ENCODE data around the gene KNL1.

KNL1 gene

DNA sequence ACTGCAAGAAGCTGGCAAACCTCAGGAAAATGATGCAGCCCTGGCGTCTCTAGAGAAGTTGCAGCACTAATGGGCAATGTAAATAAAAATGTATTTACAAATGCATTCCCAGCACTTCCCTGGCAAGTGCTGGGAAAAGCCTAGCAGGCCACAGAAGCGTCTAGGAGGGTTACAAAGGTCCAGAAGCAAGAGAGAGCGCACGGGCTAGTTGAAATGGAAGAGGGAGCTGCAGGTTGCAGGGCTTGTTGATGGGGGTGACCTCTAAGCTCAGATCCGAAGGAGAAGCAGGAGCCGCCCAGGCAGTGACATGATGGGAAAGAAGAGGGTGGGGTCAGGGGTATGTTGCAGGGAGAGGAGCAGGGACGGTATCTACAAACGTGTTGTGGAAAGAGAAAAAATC is 2.7 kb upstream of the KNL1 start:
- H3K9me3 ChIP-seq = no peaks in the 10 kb centered on the region
- no peak overlapping the region for H3K4me3 ChIP-seq (ENCODE audit: low read depth in 1 of 2, low read length in 1 of 2)
- H3K27me3 ChIP-seq = no peaks in the 10 kb centered on the region
- TF ChIP-seq, protein P1, sequence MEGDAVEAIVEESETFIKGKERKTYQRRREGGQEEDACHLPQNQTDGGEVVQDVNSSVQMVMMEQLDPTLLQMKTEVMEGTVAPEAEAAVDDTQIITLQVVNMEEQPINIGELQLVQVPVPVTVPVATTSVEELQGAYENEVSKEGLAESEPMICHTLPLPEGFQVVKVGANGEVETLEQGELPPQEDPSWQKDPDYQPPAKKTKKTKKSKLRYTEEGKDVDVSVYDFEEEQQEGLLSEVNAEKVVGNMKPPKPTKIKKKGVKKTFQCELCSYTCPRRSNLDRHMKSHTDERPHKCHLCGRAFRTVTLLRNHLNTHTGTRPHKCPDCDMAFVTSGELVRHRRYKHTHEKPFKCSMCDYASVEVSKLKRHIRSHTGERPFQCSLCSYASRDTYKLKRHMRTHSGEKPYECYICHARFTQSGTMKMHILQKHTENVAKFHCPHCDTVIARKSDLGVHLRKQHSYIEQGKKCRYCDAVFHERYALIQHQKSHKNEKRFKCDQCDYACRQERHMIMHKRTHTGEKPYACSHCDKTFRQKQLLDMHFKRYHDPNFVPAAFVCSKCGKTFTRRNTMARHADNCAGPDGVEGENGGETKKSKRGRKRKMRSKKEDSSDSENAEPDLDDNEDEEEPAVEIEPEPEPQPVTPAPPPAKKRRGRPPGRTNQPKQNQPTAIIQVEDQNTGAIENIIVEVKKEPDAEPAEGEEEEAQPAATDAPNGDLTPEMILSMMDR (IDR thresholded peaks at IDR 0.05) = no peak
- H3K36me3 ChIP-seq = no peaks in the 10 kb centered on the region
- no peak overlapping the region for H3K27ac ChIP-seq
- H3K4me1 ChIP-seq (ENCODE audit: control insufficient read depth in 1 of 2, insufficient read depth in 1 of 2, low read depth in 1 of 2, low read length in 1 of 2) = peaks cover 20% of the 10 kb centered on the region in 2 experiments

DNA sequence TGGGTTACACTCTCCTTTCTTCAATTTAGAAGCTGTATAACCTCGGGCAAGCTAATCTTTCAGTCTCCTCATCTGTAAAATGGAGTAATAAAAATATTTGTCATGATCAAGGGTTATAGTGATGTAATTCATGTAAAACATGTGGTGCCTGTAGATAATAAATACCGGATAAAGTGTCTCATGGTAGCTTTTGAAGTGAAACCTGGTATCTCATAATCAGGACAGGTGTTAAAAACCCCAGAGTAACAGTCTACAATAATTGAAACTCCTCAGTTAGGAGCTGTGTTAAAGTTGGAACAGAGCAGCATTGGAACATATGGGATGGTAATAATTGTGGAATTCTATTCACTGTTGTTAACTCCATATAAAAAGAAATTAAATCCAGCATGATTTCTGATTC is 884 bp upstream of the KNL1 start:
- Histone ChIP-seq H3K27me3 (no peaks in the 10 kb centered on the region), H3K4me1 (ENCODE audit: control insufficient read depth in 1 of 2, insufficient read depth in 1 of 2, low read depth in 1 of 2, low read length in 1 of 2) (peaks cover 20% of the 10 kb centered on the region in 2 experiments), H3K27ac (no peak overlapping the region), H3K9me3 (no peaks in the 10 kb centered on the region), H3K36me3 (no peaks in the 10 kb centered on the region), H3K4me3 (ENCODE audit: low read depth in 1 of 2, low read length in 1 of 2) (peak overlapping the region; percentile 65 to 86)
- TF ChIP-seq, protein P1 (IDR thresholded peaks at IDR 0.05) = no peak

DNA sequence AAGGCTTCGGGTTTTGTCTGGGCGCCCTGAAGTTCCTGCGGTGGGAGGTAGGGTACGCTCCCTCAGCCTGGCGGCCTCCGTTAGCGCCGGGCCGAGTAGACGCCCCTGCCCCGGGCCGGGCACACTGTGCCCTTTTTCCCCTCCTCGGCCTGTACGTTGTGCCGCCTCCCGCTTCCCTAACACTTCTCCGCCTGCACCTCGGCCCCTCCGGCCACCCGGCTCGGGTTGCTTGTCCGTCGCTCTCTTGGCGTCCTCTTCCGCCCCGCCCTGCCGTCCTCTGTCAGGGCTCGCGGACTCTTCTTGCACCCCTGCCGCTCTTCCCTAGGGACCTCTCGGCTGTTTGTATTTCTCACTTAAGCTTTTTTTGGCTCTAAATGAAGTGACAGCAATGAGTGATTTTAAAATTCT is 384 bp downstream of the KNL1 start:
- H3K27me3 ChIP-seq = no peaks in the 10 kb centered on the region
- no peaks in the 10 kb centered on the region for H3K36me3 ChIP-seq
- H3K4me3 ChIP-seq (ENCODE audit: low read depth in 1 of 2, low read length in 1 of 2) = peak overlapping the region; percentile 65 to 86
- peak overlapping the region; percentile 87 for H3K27ac ChIP-seq
- peaks cover 20% of the 10 kb centered on the region in 2 experiments for H3K4me1 ChIP-seq (ENCODE audit: control insufficient read depth in 1 of 2, insufficient read depth in 1 of 2, low read depth in 1 of 2, low read length in 1 of 2)
- H3K9me3 ChIP-seq = no peaks in the 10 kb centered on the region
- TF ChIP-seq, protein P1 (IDR thresholded peaks at IDR 0.05) = no peak

GRCh38 chr15:40595219-40595618 is 1.2 kb downstream of the KNL1 start:
- Histone ChIP-seq H3K27me3 (no peaks in the 10 kb centered on the region), H3K4me3 (ENCODE audit: low read depth in 1 of 2, low read length in 1 of 2) (peak overlapping the region in 1 of 2 experiments; percentile 65), H3K4me1 (ENCODE audit: control insufficient read depth in 1 of 2, insufficient read depth in 1 of 2, low read depth in 1 of 2, low read length in 1 of 2) (peaks cover 14 to 17% of the 10 kb centered on the region in 2 experiments), H3K27ac (no peak overlapping the region), H3K36me3 (no peaks in the 10 kb centered on the region), H3K9me3 (no peaks in the 10 kb centered on the region)
- TF ChIP-seq, protein P1 (IDR thresholded peaks at IDR 0.05) = no peak

- H3K4me1 ChIP-seq (ENCODE audit: control insufficient read depth in 1 of 2, insufficient read depth in 1 of 2, low read depth in 1 of 2, low read length in 1 of 2) = peaks cover 14 to 17% of the 10 kb centered on the region in 2 experiments
- TF ChIP-seq, protein P1 (IDR thresholded peaks at IDR 0.05) = no peak
- H3K9me3 ChIP-seq = no peaks in the 10 kb centered on the region
- H3K27me3 ChIP-seq = no peaks in the 10 kb centered on the region
- no peak overlapping the region for H3K27ac ChIP-seq
- no peak overlapping the region for H3K4me3 ChIP-seq (ENCODE audit: low read depth in 1 of 2, low read length in 1 of 2)
- H3K36me3 ChIP-seq = no peaks in the 10 kb centered on the region
These were observed 1.7 kb downstream of the KNL1 start for GRCh38 chr15:40595773-40596172.

- TF ChIP-seq, protein P1 (IDR thresholded peaks at IDR 0.05) = no peak
- Histone ChIP-seq H3K27ac (no peak overlapping the region), H3K27me3 (no peaks in the 10 kb centered on the region), H3K9me3 (no peaks in the 10 kb centered on the region), H3K4me1 (ENCODE audit: control insufficient read depth in 1 of 2, insufficient read depth in 1 of 2, low read depth in 1 of 2, low read length in 1 of 2) (peaks cover 14 to 17% of the 10 kb centered on the region in 2 experiments), H3K4me3 (ENCODE audit: low read depth in 1 of 2, low read length in 1 of 2) (no peak overlapping the region), H3K36me3 (no peaks in the 10 kb centered on the region)
These were observed 3.0 kb downstream of the KNL1 start for GRCh38 chr15:40597024-40597423.
